Peyer's patch (tissue), 4 donors: Measurements from ENCODE around the gene MEA1. TPM values are rescaled to one million over a fixed set of nuclear protein-coding genes. Genes with fewer than 3 reads are reported as not detected.

ENCODE experiments used
- DNase-seq, 3 donors: peaks; one replicate each; pipeline ENCODE4 v3.0.0-alpha.2; 2017 to 2019
- H3K27ac ChIP-seq, 4 donors: fragments of 200-600 bp; sonication (generic); one replicate each; pipeline ENCODE4 v1.5.1; 2016 to 2019
- H3K27me3 ChIP-seq, 2 donors: fragments of 200-600 bp; sonication (generic); one replicate each; pipeline ENCODE4 v1.5.1; 2019
- H3K36me3 ChIP-seq, 3 donors: fragments of 200-600 bp; sonication (generic); one replicate each; pipeline ENCODE4 v1.5.1; 2016 to 2019
- H3K4me1 ChIP-seq, 4 donors: fragments of 200-600 bp; sonication (generic); one replicate each; pipeline ENCODE4 v1.5.1; 2016 to 2019
- H3K4me3 ChIP-seq, 4 donors: fragments of 200-600 bp; sonication (generic); 1 replicate in 3 of 4; 2 replicates in 1 of 4; pipeline ENCODE4 v1.5.1; 2016 to 2019; ENCODE audit warnings: mild to moderate bottlenecking in 1 of 4
- H3K9me3 ChIP-seq, 4 donors: fragments of 200-600 bp; sonication (generic); one replicate each; pipeline ENCODE4 v1.5.1; 2016 to 2019; ENCODE audit warnings: mild to moderate bottlenecking in 1 of 4
- POLR2A ChIP-seq, 2 donors: fragments of 450-650 bp; IDR thresholded peaks; one replicate each; pipeline ENCODE4 v1.5.1; 2017; ENCODE audit warnings: antibody characterized with exemption in 2 of 2, mild to moderate bottlenecking in 2 of 2, moderate library complexity in 2 of 2
- total RNA-seq, 4 donors: library from RNA; depleted of rRNA; stranded (reverse); fragments of >200 nt; gene quantifications; one replicate each; pipeline ENCODE4 v1.1.0, GENCODE V29; 2016
- TF ChIP-seq, protein P1 (sequence below), 6 experiments: fragments of 450-650 bp in 4 of 6; fragments of 200-600 bp in 2 of 6; sonication (generic) in 1 of 6; IDR thresholded peaks; one replicate each; pipeline ENCODE4 v1.5.1; 2017 to 2019; ENCODE audit warnings: antibody characterized with exemption in 6 of 6, mild to moderate bottlenecking in 3 of 6, moderate library complexity in 1 of 6

The MEA1 gene
- total RNA-seq, 4 donors from 2014 or later = 34.3 to 40.4 (median 36.1) TPM

DNA sequence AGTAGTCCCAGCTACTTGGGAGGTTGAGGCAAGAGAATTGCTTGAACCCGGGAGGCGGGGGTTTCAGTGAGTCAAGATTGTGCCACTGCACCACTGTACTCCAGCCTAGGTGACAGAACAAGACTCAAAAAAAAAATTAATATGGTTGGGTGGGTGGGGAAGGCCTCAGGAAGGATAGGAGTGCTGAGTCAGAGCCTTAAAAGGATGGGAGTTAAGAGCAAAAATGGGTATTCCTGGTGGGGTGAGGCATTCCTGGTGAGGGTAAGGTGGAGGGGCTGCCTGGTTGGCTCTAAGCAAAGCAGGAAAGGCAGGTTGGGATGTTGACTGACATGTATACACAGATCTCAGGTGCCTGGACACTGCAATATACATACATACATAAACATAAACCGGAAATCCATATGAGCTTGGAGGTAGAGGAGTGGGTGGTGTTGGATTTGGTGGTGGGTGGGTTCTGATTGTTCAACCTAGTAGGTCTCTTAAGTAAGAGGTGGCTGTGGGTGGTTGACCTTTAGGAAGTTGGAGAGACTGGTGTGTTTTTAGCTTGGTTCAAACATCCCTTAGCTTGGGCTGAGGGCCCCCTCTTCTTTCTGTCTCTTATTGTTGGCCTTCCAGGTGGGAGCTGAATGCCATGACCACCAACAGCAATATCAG is 6.4 kb upstream of the MEA1 start:
- Histone ChIP-seq H3K4me3 (no peak overlapping the region), H3K27me3 (no peaks in the 10 kb centered on the region), H3K36me3 (peaks cover 0 to 31% (median 0%) of the 10 kb centered on the region in 3 donors), H3K4me1 (peaks cover 2 to 45% (median 9%) of the 10 kb centered on the region in 4 donors), H3K9me3 (no peaks in the 10 kb centered on the region), H3K27ac (peak overlapping the region in 1 of 4 donors; percentile 84)
- no peak for DNase-seq
- no peak for TF ChIP-seq POLR2A (IDR thresholded peaks at IDR 0.05)
- TF ChIP-seq, protein P1, sequence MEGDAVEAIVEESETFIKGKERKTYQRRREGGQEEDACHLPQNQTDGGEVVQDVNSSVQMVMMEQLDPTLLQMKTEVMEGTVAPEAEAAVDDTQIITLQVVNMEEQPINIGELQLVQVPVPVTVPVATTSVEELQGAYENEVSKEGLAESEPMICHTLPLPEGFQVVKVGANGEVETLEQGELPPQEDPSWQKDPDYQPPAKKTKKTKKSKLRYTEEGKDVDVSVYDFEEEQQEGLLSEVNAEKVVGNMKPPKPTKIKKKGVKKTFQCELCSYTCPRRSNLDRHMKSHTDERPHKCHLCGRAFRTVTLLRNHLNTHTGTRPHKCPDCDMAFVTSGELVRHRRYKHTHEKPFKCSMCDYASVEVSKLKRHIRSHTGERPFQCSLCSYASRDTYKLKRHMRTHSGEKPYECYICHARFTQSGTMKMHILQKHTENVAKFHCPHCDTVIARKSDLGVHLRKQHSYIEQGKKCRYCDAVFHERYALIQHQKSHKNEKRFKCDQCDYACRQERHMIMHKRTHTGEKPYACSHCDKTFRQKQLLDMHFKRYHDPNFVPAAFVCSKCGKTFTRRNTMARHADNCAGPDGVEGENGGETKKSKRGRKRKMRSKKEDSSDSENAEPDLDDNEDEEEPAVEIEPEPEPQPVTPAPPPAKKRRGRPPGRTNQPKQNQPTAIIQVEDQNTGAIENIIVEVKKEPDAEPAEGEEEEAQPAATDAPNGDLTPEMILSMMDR (IDR thresholded peaks at IDR 0.05) = no peak

DNA sequence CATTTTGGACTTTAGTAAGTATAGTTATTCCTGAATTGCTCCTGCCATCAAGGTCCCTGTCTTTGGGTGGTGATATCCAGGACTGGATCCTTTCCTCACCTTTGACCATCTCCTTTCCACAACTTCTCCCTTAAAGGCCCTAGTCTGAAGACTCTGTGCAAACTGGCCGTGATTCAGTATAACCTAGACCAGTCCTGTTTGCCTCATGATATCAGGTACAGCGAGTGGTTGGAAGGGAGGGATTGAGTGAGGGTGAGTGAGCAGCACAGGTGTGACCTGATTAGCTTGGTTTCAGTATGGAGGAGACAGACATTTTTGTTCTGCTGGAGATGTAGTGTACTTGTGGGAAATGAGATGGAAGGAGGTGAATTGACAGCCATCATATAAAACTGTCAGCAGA is 5.4 kb upstream of the MEA1 start:
- peaks cover 0 to 24% (median 0%) of the 10 kb centered on the region in 3 donors for H3K36me3 ChIP-seq
- H3K9me3 ChIP-seq = no peaks in the 10 kb centered on the region
- H3K27ac ChIP-seq = no peak overlapping the region
- TF ChIP-seq, protein P1 (IDR thresholded peaks at IDR 0.05) = no peak
- TF ChIP-seq POLR2A (IDR thresholded peaks at IDR 0.05) = no peak
- DNase-seq = no peak
- H3K4me3 ChIP-seq = no peak overlapping the region
- no peaks in the 10 kb centered on the region for H3K27me3 ChIP-seq
- peaks cover 4 to 50% (median 12%) of the 10 kb centered on the region in 4 donors for H3K4me1 ChIP-seq

DNA sequence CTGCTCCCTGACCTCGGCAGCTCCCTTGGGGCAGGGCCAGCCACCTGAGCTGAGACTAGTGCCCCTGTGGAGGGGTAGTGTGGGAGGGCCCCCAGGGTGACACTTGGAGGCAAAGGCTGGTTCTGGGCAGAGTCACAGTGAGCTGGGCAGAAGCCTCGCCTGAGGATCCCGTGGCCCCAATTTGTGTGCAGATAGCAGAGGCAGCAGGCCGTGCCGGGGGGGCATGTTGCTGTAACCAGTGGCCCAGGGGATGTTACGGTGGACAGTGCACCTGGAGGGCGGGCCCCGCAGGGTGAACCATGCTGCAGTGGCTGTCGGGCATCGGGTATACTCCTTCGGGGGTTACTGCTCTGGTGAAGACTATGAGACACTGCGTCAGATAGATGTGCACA is 3.2 kb upstream of the MEA1 start:
- Histone ChIP-seq H3K27ac (no peak overlapping the region), H3K36me3 (peaks cover 0 to 27% (median 0%) of the 10 kb centered on the region in 3 donors), H3K4me1 (peaks cover 4 to 47% (median 10%) of the 10 kb centered on the region in 4 donors), H3K27me3 (no peaks in the 10 kb centered on the region), H3K4me3 (no peak overlapping the region), H3K9me3 (no peaks in the 10 kb centered on the region)
- no peak for DNase-seq
- TF ChIP-seq, protein P1 (IDR thresholded peaks at IDR 0.05) = no peak
- TF ChIP-seq POLR2A (IDR thresholded peaks at IDR 0.05) = no peak

DNA sequence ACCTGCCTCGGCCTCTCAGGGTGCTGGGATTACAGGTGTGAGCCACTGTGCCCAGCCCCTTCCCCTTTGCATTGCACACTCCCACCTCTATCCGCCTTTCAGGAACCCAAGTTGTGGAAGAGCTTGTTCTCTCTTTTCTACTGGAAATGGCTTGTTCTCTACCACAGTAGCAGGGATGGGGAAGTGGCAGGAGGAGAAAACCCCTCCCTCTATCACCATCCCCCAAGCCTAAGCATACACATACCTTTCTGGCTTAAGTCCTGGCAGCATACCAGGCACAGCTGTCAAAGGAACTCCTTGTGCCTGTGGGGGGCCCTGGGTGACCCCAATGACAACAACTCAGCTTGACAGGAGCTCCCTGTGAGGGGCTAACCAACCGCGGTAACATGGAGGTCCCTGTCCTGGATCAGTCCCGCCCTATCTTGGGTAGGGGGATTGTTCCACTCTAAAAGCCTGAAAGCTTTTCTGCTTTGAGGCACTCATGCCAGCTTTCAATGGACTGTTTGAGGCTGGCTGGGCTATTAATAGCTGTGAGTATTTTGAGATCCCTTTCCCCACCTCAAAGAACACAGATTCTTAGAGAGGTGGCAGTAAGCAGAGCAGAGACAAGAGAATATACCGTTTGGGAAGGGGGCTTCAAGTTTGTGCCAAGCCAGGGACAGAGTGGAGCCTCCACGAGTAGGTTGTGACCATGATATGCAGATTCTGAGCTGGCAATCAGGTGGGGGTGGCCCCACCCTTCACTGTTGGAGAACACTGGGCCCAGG is 2.6 kb upstream of the MEA1 start:
- Histone ChIP-seq H3K36me3 (peaks cover 0 to 32% (median 0%) of the 10 kb centered on the region in 3 donors), H3K4me1 (peaks cover 4 to 47% (median 10%) of the 10 kb centered on the region in 4 donors), H3K9me3 (no peaks in the 10 kb centered on the region), H3K4me3 (no peak overlapping the region), H3K27me3 (no peaks in the 10 kb centered on the region), H3K27ac (no peak overlapping the region)
- TF ChIP-seq POLR2A (IDR thresholded peaks at IDR 0.05) = no peak
- TF ChIP-seq, protein P1 (IDR thresholded peaks at IDR 0.05) = no peak
- DNase-seq = no peak

DNA sequence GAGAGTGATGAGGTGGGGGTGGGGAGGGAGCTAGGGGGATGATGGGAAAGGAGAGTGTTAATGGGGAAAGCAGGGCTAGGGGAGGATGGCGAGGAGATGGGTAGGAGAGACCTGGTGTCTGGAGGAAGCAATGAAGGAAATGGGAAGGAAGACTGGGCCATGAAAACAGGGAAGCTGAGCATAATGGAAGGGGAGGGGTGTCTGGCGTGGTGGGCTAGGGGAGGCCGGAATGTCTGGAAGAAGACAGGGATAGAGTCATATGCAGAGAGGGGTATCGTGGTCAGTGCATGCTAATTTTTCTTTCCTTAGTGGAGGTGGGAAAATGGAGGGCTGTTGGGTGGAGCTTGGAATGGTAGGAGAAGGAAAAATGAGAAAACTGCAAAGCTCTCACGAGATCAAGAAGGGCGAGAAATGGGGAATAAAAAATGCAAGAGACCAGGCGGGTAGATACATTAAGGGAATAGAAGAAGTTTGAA is 726 bp upstream of the MEA1 start:
- Histone ChIP-seq H3K4me3 (peak overlapping the region; percentile 58 to 89 (median 66)), H3K36me3 (peaks cover 0 to 51% (median 0%) of the 10 kb centered on the region in 3 donors), H3K27me3 (no peaks in the 10 kb centered on the region), H3K27ac (peak overlapping the region; percentile 61 to 83 (median 70)), H3K4me1 (peaks cover 0 to 41% (median 10%) of the 10 kb centered on the region in 4 donors), H3K9me3 (no peaks in the 10 kb centered on the region)
- no peak for TF ChIP-seq POLR2A (IDR thresholded peaks at IDR 0.05)
- TF ChIP-seq, protein P1 (IDR thresholded peaks at IDR 0.05) = no peak
- DNase-seq = no peak
